Right ventricle myocardium inferior (tissue), 1 donor: Measurements from ENCODE around the gene SOX6. TPM values are rescaled to one million over a fixed set of nuclear protein-coding genes. Genes with fewer than 3 reads are reported as not detected.
"Not testable (repeated sequence)": the region's sequence is repeated elsewhere in the genome, so short reads cannot be mapped to it uniquely, and the experiment has no call there.

Experiments used
- ATAC-seq: fragments of 200-7000 bp; cut with Tn5 transposase; one replicate; pipeline ENCODE4 v1.9.1; 2020; ENCODE audit warnings: mild to moderate bottlenecking, moderate library complexity
- DNase-seq: peaks from one replicate; pipeline ENCODE4 v3.0.0; 2021; ENCODE audit errors: missing footprints
- intact Hi-C: fragments of 100-400 bp; cut with DNase I; formaldehyde crosslinking; loops from one replicate; pipeline ENCODE4 v1.11.0; 2022
- total RNA-seq: library from RNA; stranded (reverse); fragmentation: NEBNext Ultra II Directional; extraction: Animal tissue kit (Norgen Biotek cat#: 25700); gene quantifications from one replicate; pipeline ENCODE4 v1.2.1, GENCODE V29; 2021
- donor health status: DM: no; HTN: yes; CAD: no; lungs with severe emphysema.

The SOX6 gene
- total RNA-seq, 1 donor from 2014 or later = 14.1 TPM

DNA sequence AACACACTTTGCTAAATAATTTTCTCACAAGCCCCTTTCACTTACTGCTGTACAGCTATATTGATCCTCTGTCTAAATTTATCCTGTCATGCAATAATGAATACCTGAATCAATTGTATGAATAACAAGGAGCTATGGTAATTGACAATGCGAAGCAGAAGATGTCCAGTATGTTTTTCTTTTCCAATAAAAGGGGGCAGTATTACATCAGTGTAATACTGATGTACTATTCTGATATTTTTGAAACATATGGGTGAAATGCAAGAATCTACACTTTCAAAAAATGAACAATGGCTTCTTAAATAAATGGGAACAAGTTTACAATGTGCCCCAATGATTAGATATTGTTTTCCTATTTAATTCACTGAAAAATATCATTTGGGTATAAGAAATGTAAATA, 315.1 kb downstream of the SOX6 start:
- intact Hi-C loops = no loop called here
- ATAC-seq = no peak
- DNase-seq = no peak

DNA sequence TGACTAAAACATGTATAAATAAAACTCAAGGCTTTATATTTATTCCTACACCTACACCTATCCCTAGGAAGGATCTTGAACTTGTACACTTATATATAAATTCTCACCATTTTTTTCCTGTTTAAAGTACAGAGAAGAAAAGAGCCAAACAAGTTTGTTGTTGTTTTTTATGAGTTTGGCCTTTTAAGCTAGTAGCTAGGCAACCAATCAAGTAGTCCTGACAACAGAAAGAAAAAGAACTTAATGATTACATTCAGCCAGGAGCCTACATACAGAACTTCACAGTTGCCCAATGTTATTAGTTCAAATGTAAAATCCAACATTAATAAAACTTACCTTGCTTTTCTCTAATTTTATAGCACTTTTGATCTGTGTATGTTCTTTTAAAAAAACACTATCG, 316.2 kb downstream of the SOX6 start:
- ATAC-seq = no peak
- intact Hi-C loops = no loop called here
- no peak for DNase-seq

DNA sequence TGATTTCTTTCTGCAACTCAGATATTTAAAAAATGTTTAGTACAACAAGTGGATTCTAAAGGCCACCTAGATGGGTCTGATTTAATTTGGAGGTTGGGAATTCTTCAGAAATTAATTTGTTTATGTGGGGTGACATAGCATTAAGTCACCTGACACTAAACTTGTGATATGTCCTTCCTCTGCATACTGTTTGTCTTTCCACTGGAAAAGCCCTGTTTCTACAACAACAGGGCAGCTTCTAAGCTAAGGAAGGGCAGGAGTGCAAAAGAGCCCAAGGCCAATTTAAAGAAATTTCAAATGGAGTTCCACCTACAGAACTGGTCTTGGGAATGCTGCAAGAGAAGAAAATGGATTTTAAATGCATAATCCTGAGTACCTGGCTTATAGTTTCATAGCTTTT, 319.2 kb downstream of the SOX6 start:
- DNase-seq (no peak), ATAC-seq (no peak)
- intact Hi-C loops = no loop called here

DNA sequence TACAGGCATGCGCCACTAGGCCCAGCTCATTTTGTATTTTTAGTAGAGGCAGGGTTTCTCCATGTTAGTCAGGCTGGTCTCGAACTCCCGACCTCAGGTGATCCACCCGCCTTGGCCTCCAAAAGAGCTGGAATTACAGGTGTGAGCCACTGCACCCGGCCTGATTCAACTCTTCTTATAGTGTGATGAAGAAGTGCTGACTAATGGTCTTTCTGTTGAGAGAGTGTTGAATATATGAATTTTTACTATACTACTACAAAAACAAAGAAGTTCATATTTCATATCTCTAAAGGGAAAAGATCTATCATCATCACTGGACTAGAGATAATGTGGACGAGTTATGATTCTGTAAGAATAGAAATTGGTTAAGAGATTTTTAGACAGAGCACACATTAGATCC, 320.1 kb downstream of the SOX6 start:
- intact Hi-C loops = no loop called here
- DNase-seq = no peak
- no peak for ATAC-seq

DNA sequence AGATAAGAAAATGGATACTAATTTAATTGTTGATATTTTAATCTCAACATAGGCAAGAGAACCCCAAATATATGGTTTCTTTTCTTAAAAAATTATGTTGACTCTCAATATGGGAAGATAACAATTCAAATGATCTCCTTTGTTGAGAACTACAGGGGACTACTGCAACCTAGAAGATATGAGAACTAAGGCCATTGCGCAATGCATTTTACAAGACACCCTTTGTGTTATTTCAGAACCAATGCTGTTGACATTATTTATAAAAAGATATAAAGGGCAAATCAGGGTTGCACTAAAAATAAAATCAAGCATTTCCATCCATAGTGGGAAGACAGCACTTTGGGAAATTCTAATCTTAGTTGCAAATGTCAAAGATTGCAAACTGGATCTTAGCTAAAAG, 322.3 kb downstream of the SOX6 start:
- no peak for DNase-seq
- no peak for ATAC-seq
- intact Hi-C loops = no loop called here

DNA sequence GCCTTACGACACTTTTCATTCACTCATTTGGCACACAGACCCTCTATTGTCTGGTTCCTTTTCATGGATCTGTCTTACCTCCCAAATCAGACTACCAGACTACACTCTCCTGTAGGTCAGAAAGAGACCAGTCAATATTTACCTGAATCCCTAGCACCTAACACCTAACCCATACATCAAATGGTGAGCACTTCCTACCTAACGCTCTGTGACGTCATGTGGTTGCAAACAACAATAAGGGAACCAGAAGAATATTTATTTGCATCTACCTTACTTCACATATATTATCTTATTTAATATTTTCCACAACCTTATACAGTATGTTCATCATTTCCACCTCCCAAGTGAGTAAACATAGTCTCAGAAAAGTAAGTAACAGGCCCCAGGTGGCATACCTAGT, 323.4 kb downstream of the SOX6 start:
- DNase-seq = no peak
- ATAC-seq = no peak
- intact Hi-C loops = no loop called here

DNA sequence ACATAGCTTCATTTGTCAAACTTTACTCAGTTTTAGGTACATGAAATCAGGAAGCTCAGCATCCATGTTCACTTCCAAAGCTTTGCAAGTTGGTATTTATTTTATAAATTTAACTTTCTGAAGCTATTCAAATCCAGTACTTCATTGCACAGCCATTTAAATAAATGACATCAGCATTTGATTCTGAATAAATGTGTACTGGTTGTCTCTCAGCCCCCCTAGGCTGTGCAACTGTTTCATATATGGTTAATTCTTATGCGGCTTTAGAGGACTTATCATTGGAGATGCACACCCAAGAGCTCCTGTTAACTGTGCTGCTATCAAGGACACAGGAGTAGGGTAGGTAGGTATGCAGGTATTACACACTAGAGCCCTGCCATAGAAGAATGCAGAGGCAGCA, 325.1 kb downstream of the SOX6 start:
- intact Hi-C loops = no loop called here
- DNase-seq (no peak), ATAC-seq (no peak)

DNA sequence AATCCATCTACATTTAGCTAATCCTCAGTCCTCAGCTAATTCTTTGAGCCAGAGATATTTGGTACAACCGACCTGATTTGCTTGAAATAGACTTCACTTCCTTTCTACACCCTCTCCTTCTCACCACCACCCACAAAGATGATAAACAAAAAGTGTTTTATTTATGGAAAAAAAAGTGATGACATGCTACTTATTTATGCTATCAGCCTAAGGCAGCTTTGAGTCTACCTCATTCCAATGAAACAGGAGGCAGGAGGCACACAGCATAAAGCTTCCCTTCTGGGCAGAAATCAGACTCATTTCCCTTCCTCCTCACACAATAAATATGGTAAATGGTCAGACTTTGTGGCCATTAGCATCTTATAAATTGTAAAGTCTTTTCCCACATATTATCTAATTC, 325.7 kb downstream of the SOX6 start:
- ATAC-seq = no peak
- intact Hi-C loops = no loop called here
- DNase-seq = no peak

DNA sequence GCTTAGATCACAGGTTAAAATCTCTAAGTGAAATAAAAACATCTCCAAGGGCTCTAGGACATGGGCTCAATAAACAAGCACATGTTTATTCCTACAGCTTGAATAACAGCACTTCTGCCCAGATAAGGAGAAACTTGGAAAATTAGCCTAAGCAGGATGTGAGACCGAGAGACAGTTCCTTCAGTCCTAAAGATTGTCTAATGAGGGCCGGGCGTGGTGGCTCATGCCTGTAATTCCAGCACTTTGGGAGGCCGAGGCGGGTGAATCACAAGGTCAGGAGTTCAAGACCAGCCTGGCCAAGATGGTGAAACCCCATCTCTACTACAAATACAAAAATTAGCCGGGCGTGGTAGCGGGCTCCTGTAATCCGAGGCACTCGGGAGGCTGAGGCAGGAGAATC, 327.2 kb downstream of the SOX6 start:
- intact Hi-C loops, ATAC-seq, DNase-seq: not testable (repeated sequence)

DNA sequence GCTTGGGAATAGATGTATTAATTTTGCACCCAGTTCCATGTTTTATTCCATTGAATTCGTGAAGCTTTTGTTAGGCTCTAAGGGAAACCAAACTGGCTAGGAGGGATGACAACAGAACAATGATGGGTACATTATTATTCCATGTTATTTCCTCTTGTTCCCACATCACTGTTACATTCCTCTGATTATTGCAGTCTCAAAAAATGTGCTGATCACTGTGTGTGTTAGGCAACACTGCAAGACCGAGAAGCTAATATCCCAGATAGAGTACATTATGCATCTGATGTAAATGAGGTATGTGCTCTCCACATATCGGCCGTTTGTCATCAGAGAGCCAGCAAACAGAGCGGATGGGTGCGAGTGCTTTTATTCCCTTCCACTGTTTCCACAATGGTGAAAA, 327.9 kb downstream of the SOX6 start:
- intact Hi-C loops = no loop called here
- ATAC-seq (no peak), DNase-seq (no peak)

DNA sequence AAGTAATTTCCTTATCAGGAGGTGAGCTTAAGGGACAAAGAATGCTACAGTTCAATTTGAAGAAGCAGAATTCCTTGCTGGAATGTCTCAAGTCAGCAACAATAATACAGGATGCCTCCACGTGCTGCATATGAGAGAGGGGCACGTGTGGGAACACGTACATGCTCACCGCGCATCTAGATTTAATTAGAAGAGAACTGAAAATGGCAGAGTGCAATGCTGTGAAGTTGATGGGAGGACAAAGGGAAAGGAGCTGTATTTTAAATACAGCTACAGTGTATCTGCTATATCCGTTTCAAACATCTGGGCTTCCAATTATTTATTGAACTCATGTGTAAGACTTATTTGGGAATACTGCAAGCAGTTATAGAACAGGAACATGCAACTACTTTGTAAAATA, 328.7 kb downstream of the SOX6 start:
- ATAC-seq (no peak), DNase-seq (no peak)
- intact Hi-C loops = no loop called here

DNA sequence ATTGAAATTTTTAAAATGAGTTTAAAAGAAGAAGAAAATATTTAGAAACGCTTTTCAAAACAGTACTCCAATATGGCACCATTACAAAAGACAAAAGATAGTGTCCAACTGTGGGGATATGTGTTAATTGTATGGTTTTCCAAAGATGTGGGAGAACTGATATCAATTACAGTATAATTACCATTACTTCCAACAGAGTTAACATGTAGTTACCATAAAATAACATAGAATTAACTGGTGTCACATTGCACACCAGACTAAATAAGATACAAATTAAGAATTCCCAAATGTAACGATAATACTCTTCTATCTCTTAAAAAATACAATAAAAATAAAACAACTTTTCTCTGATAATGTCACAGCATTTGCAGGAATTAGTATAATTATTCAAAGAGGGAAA, 329.5 kb downstream of the SOX6 start:
- intact Hi-C loops = no loop called here
- DNase-seq (no peak), ATAC-seq (no peak)

DNA sequence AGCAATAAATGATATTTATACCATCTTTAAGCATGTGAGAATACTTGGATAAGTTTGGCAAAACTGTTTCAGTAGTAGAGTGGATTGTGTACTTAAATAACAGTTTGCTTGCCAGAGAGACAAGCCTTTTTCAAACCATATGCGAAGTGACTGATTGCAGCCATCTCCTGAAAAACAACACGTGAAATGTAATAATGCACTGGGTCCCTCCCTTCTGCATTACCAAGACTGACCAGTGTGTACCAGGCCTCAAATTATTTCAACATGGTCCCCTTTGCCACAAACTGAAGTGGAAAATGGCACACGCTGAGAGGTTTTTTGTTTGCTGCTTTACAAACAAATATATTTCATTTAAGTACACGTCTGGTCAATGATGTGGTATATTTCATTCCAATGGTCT, 337.4 kb downstream of the SOX6 start:
- intact Hi-C loops = no loop called here
- no peak for ATAC-seq
- no peak for DNase-seq

DNA sequence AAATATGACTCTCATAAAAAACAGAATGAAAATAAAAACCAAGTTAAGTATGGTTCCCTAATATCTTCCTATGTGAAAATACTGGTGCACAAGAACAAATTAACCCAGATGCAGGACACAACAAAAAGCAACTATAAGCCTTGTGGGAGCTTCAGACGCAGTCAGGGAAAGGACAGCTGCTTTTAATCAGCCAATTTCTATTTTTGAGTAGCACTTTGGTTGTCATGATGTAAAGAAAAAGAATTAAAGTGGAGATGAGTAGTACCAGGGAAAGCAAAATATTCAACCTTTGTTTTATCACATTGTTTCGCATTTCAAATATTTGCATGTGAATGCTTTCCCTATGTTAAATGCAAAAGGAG, 339.9 kb downstream of the SOX6 start:
- DNase-seq (no peak), ATAC-seq (no peak)
- intact Hi-C loops = no loop called here

DNA sequence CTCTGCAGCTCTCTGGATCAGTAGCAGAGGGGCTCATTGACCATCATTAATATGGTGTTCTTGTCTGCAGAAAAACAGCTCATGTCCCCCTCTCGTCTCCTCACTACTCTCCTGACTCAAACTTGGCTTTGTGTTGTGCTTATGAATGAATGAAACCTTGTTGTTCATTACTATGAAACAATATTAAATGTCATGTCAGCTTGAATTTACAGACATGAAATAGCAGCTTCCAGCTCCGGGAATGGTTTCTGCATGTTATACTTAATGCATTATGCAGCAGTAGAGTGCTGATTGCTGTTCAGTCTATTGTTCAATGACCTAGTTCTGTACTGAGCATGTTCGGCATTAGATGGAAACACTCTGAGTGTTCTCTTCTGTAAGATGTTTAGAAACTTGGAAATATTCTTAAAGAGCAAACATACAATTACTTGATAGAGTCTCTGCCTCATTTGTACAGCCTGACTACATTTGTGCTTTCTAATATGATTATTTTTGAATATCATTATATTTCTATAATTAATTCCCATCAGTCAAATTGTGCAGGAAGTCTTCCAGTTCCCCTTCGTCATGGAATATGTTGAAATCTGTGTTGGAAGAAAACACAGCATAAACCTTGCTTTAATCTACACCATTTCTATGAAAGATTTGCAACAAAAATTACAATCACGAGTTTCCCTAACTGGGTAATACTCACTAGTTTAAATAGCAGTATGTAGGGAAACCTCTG, 340.4 kb downstream of the SOX6 start:
- intact Hi-C loops = no loop called here
- no peak for DNase-seq
- no peak for ATAC-seq

DNA sequence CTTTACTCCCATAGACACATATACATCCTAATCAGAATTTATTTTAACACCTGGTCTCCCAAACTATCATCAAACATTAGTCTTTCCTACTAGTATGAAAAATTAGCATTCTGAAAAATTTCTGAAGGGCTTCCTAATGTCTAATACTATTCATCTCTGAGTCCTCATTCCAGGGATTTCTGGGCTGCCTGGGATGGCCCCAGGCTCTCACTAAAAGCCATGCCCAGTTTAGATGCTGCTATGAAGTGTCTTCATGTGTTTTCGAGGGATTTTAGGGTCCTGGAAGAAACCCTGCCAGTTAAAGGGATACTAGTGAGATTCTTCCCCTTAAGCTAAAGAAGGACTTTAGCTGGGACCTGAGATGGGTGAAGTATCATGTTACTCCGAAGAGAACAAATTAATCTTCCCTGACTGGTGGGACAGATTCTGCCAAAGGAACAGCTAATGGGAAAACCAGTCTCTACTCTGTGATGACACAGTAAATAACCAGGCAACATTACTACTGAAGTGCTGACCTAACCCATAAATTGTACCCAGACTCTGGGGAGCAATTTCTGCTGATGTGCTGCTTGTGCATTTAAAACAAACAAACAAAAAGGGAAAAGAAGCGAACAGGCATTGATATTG, 342.6 kb downstream of the SOX6 start:
- ATAC-seq (no peak), DNase-seq (no peak)
- intact Hi-C loops = no loop called here

DNA sequence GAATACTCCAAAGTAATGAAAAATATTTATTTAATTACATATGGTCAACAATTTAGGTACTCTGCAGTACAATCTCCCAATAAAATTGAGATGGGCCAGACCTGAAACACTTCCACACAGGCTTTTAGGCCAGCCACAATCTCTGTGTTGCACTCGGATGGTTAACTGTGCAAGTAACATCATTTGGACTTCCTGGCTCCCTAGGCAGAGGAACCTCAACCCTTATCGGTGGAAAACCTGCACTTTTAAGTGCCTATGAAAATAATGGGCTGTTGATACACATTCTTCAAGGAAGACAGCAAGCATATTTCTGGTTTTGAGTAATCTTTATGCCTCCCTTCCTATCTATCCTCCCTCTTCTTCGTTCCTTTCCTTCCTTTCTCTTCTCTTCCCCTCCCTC, 343.1 kb downstream of the SOX6 start:
- DNase-seq = no peak
- intact Hi-C loops = no loop called here
- no peak for ATAC-seq

DNA sequence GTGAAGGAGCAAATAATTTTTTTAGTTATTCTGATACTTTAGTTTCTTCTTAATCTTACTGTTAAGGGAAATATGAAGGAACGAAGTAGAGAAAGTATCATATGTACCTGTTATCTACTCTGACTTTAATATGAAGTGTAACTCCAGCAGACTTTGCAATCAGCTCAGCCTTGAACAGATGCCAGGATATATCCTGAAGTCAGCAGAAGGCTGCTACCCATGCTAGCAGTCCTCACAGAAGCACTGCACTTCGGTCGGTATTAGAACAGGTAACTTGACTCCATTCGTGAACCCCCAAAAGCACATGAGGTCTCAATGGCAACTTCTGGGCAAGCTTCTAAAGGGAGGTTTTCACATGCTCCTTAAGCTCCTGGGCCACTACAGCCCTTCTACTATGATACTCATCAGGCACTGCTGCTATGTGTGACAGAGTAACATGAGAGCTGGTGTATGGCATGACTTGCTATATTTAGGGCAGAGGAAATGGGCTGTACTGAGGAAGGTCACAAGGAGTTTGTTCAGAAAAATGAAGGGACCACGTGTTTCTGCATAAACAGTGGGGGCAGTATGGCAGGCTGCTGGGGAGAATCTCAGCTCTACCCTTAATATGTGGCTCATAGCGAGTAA, 344.1 kb downstream of the SOX6 start:
- DNase-seq (no peak), ATAC-seq (no peak)
- intact Hi-C loops = no loop called here

DNA sequence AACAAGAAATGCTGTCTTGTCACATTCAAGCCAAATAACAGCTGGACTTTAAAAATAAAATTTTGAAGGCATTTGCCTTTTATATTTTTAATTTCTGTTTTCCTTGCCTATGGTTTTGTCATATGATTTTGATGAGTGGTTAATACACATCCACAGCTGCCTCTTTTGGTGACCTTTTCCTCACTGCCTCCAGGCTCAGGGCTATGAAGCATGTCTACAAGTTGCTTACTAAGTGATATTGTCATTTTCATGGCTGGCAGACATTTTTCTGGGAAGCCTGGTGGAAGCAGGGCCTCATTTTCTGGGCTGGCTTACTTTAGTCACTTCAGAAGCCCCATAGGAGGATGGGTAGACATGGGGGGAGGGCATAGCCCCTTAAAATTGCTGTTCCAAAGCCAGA, 344.9 kb downstream of the SOX6 start:
- ATAC-seq = no peak
- DNase-seq = no peak
- intact Hi-C loops = no loop called here

DNA sequence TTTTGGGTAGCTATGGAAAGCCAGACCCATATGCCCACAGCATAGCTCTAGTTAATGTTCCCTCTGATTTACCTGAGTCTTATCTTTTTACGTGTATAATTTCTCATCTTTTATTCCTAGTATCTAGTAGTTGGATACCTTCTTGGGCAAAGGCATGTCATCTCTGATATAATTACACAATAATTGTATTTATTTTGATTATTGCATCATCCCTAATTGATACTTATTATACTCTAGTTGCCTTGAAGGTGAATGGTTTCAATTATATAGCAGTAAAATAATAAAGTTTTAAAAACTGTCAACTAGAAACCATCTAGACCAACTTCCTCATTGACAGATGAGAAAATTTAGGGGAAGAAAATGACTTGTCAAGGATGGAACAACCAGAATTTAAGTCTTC, 347.3 kb downstream of the SOX6 start:
- ATAC-seq = no peak
- intact Hi-C loops = no loop called here
- DNase-seq = no peak

DNA sequence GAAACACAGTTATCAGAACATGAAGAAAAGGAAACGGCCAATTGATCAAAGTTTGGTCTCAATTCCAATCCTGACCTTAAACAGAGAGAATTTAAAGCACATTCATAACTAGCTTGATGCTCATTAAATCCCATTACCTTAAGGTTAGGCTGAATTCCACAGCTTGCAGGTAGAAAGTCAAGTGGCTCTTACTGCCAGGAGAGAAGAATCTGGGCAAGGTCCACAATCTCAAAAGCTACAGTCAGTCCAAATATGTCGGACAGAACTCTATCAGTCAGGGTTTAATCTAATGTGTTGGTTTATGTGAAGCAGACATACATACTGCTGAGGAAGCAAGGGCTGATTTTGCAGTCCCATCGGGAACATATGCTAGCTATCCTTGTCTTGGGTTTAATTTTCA, 348.8 kb downstream of the SOX6 start:
- no peak for ATAC-seq
- intact Hi-C loops = no loop called here
- no peak for DNase-seq
